SHP77 treated with DMSO at 0.1 percent for 48 hours (cell line): ENCODE results near the gene SPEF2.
"Not testable (repeated sequence)": the region's sequence is repeated elsewhere in the genome, so short reads cannot be mapped to it uniquely, and the experiment has no call there.

Experiments
- DNase-seq: peaks from one replicate; lab custom pipeline; 2025; lab: John Stamatoyannopoulos, UW

SPEF2 gene

GRCh38 chr5:35659556-35659955 is 41.9 kb downstream of the SPEF2 start:
- no peak for DNase-seq

GRCh38 chr5:35660451-35660850 is 42.8 kb downstream of the SPEF2 start:
- DNase-seq: no peak

GRCh38 chr5:35664584-35664983 is 46.9 kb downstream of the SPEF2 start:
- no peak for DNase-seq

- no peak for DNase-seq
These were observed 47.4 kb downstream of the SPEF2 start for GRCh38 chr5:35665096-35665495.

- DNase-seq: no peak
These were observed 50.7 kb downstream of the SPEF2 start for GRCh38 chr5:35668319-35668718.

GRCh38 chr5:35668794-35669193 is 51.1 kb downstream of the SPEF2 start:
- DNase-seq: no peak

- DNase-seq: no peak
These were observed 54.1 kb downstream of the SPEF2 start for GRCh38 chr5:35671541-35672295.

- DNase-seq: not testable (repeated sequence)
These were observed 54.6 kb downstream of the SPEF2 start for GRCh38 chr5:35672296-35672655.

- no peak for DNase-seq
These were observed 55.3 kb downstream of the SPEF2 start for GRCh38 chr5:35672995-35673394.

- DNase-seq: no peak
These were observed 56.4 kb downstream of the SPEF2 start for GRCh38 chr5:35674049-35674448.

- no peak for DNase-seq
These were observed 57.7 kb downstream of the SPEF2 start for GRCh38 chr5:35675392-35675791.

- no peak for DNase-seq
These were observed 60.2 kb downstream of the SPEF2 start for GRCh38 chr5:35677878-35678277.

- no peak for DNase-seq
These were observed 61.0 kb downstream of the SPEF2 start for GRCh38 chr5:35678661-35679060.

- no peak for DNase-seq
These were observed 61.7 kb downstream of the SPEF2 start for GRCh38 chr5:35679357-35679756.

GRCh38 chr5:35681911-35682310 is 64.2 kb downstream of the SPEF2 start:
- no peak for DNase-seq

GRCh38 chr5:35683466-35683865 is 65.8 kb downstream of the SPEF2 start:
- no peak for DNase-seq

GRCh38 chr5:35685161-35685560 is 67.5 kb downstream of the SPEF2 start:
- DNase-seq: no peak

- DNase-seq: no peak
These were observed 70.3 kb downstream of the SPEF2 start for GRCh38 chr5:35687961-35688360.

GRCh38 chr5:35694481-35694880 is 76.8 kb downstream of the SPEF2 start:
- no peak for DNase-seq

- no peak for DNase-seq
These were observed 80.6 kb downstream of the SPEF2 start for GRCh38 chr5:35698047-35698808.

GRCh38 chr5:35707659-35708058 is 90.0 kb downstream of the SPEF2 start:
- no peak for DNase-seq

- no peak for DNase-seq
These were observed 92.0 kb downstream of the SPEF2 start for GRCh38 chr5:35709688-35710087.

- DNase-seq: no peak
These were observed 100.1 kb downstream of the SPEF2 start for GRCh38 chr5:35717718-35718117.

- no peak for DNase-seq
These were observed 118.1 kb downstream of the SPEF2 start for GRCh38 chr5:35735718-35736117.
